IgD-negative memory B cell (primary cell): ENCODE results near the gene SFXN5. TPM values are rescaled to one million over a fixed set of nuclear protein-coding genes. Genes with fewer than 3 reads are reported as not detected.
"Not testable (repeated sequence)": the region's sequence is repeated elsewhere in the genome, so short reads cannot be mapped to it uniquely, and the experiment has no call there.

Experiments used
- H3K27ac Mint-ChIP-seq, 3 donors: one replicate each; pipeline ENCODE4 v1.8.0; 2020 to 2022; ENCODE audit warnings: mild to moderate bottlenecking in 3 of 3, mixed read lengths in 3 of 3, moderate library complexity in 1 of 3
- H3K27me3 Mint-ChIP-seq: one replicate; pipeline ENCODE4 v1.8.0; 2021; ENCODE audit warnings: mixed read lengths
- H3K36me3 Mint-ChIP-seq: one replicate; pipeline ENCODE4 v1.8.0; 2020; ENCODE audit warnings: mild to moderate bottlenecking, mixed read lengths
- H3K4me1 Mint-ChIP-seq, 3 donors: one replicate each; pipeline ENCODE4 v1.8.0; 2020 to 2022; ENCODE audit warnings: mixed read lengths in 3 of 3, mild to moderate bottlenecking in 1 of 3
- H3K4me3 Mint-ChIP-seq, 4 donors: one replicate each; pipeline ENCODE4 v1.8.0; 2020 to 2022; ENCODE audit warnings: mild to moderate bottlenecking in 4 of 4, mixed read lengths in 4 of 4, moderate library complexity in 3 of 4
- H3K9me3 Mint-ChIP-seq, 3 donors: one replicate each; pipeline ENCODE4 v1.8.0; 2020 to 2021; ENCODE audit warnings: mixed read lengths in 3 of 3, mild to moderate bottlenecking in 1 of 3
- polyA plus RNA-seq: library from polyadenylated mRNA; unstranded; fragments of 300-500 nt; fragmentation: Illumina TruSeq; gene quantifications from one replicate; pipeline ENCODE4 v1.2.3, GENCODE V29; 2021

The SFXN5 gene, protein sequence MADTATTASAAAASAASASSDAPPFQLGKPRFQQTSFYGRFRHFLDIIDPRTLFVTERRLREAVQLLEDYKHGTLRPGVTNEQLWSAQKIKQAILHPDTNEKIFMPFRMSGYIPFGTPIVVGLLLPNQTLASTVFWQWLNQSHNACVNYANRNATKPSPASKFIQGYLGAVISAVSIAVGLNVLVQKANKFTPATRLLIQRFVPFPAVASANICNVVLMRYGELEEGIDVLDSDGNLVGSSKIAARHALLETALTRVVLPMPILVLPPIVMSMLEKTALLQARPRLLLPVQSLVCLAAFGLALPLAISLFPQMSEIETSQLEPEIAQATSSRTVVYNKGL
- 2.8 TPM for polyA plus RNA-seq

- Mint-ChIP-seq H3K4me1 (peaks cover 15 to 19% (median 16%) of the 10 kb centered on the region in 3 donors), H3K9me3 (no peaks in the 10 kb centered on the region), H3K36me3 (no peaks in the 10 kb centered on the region), H3K27ac (peak within 1 kb of the TSS; percentile 97 to 99 (median 98)), H3K27me3 (no peaks in the 10 kb centered on the region), H3K4me3 (peak within 1 kb of the TSS; percentile 93 to 98 (median 96))
These were observed at the start of gene SFXN5 for GRCh38 chr2:73071360-73072128. TSS of gene SFXN5 (minus strand) at chr2:73071712. CDS start at chr2:73071705, 7 bp downstream.

GRCh38 chr2:73119611-73120239 lies 48.2 kb upstream of the SFXN5 start:
- H3K27me3 Mint-ChIP-seq, H3K27ac Mint-ChIP-seq, H3K36me3 Mint-ChIP-seq, H3K4me1 Mint-ChIP-seq, H3K4me3 Mint-ChIP-seq, H3K9me3 Mint-ChIP-seq: not testable (repeated sequence)

- Mint-ChIP-seq H3K4me3 (no peak overlapping the region), H3K9me3 (no peaks in the 10 kb centered on the region), H3K4me1 (peaks cover 0 to 3% (median 0%) of the 10 kb centered on the region in 3 donors), H3K27me3 (peaks cover 4% of the 10 kb centered on the region), H3K36me3 (no peaks in the 10 kb centered on the region), H3K27ac (no peak overlapping the region)
These were observed 45.9 kb upstream of the SFXN5 start for GRCh38 chr2:73117441-73117840.

DNA sequence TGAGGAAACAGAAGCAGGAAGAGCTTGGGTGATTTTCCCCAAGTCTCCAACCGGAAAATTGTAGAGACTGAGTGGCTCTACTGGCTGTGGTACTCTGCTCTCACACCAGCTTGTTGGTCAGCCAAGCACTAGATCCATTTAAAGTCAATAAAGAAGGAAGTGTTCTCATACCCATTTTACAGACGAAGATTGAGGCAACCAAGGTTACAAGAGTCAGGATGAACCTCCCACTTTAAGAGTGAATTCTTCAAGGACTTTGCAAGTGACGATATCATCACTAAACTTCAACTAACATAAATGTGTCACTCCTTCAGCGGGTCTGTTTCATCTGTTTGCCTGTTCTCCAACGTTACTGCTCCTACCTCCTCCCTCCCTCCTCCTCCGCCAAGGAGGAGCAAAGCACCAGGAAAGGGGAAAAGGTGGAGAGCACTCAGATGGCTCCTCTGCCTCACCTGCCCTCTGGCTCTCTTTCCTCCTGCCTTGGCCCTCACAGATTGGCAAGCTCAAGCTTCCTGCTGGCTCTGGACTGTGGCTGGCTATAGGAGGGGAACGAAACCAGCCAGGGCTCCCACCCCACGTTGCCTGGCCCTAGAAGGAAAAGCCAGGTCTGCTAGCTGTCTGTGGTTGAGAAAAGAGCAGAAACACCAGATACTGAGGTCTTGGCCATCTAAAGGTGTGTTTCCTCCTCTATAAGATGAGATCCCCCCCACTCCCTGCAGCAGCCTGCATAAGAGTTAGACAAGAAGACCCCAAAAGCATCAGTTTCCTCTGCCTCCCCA lies 44.9 kb upstream of the SFXN5 start:
- peaks cover 3 to 7% (median 4%) of the 10 kb centered on the region in 3 donors for H3K4me1 Mint-ChIP-seq
- peaks cover 6% of the 10 kb centered on the region for H3K27me3 Mint-ChIP-seq
- peak overlapping the region in 1 of 4 donors; percentile 16 for H3K4me3 Mint-ChIP-seq

DNA sequence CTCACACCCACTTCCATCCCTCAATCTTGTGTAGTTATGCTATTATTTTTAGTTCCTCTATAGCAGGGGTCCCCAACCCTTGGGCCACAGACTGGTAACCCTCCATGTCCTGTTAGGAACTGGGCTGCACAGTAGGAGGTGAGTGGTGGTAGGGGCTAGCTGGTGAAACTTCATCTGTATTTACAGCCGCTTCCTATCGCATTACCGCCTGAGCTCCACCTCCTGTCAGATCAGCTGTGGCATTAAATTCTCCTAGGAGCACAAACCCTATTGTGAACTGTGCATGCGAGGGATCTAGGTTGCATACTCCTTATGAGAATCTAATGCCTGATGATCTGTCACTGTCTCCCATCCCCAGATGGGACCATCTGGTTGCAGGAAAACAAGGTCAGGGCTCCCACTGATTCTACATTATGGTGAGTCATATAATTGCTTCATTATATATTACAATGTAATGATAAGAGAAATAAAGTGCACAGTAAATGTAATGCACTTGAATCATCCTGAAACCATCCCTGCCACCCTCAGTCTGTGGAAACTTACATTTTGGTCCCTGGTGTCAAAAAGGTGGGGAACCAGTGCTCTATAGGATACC lies 42.9 kb upstream of the SFXN5 start:
- Mint-ChIP-seq H3K27me3 (peaks cover 8% of the 10 kb centered on the region), H3K4me3 (peak overlapping the region; percentile 54 to 78 (median 72)), H3K36me3 (no peaks in the 10 kb centered on the region), H3K27ac (no peak overlapping the region), H3K4me1 (peaks cover 4 to 8% (median 4%) of the 10 kb centered on the region in 3 donors), H3K9me3 (no peaks in the 10 kb centered on the region)

More for the DNA sequence above, 44.9 kb upstream of the SFXN5 start:
- H3K9me3 Mint-ChIP-seq = no peaks in the 10 kb centered on the region
- H3K36me3 Mint-ChIP-seq = no peaks in the 10 kb centered on the region
- no peak overlapping the region for H3K27ac Mint-ChIP-seq

GRCh38 chr2:73112913-73113854 lies 41.7 kb upstream of the SFXN5 start, which contains the start of gene RAB11FIP5:
TSS of gene RAB11FIP5 (minus strand) at chr2:73112948. CDS start at chr2:73112777, 171 bp downstream.
- Mint-ChIP-seq H3K27me3 (peaks cover 8% of the 10 kb centered on the region), H3K36me3 (no peaks in the 10 kb centered on the region)

GRCh38 chr2:73112026-73112912 lies 40.8 kb upstream of the SFXN5 start:
- H3K4me1 Mint-ChIP-seq = peaks cover 4 to 8% (median 8%) of the 10 kb centered on the region in 3 donors
- H3K27me3 Mint-ChIP-seq = peaks cover 7% of the 10 kb centered on the region
- H3K36me3 Mint-ChIP-seq = no peaks in the 10 kb centered on the region
- peak overlapping the region in 1 of 3 donors; percentile 62 for H3K27ac Mint-ChIP-seq
- peak overlapping the region; percentile 79 to 92 (median 84) for H3K4me3 Mint-ChIP-seq
- no peaks in the 10 kb centered on the region for H3K9me3 Mint-ChIP-seq

More at GRCh38 chr2:73112913-73113854, 41.7 kb upstream of the SFXN5 start, which contains the start of gene RAB11FIP5:
- H3K27ac Mint-ChIP-seq = peak within 1 kb of the TSS in 1 of 3 donors; percentile 62
- H3K9me3 Mint-ChIP-seq = no peaks in the 10 kb centered on the region
- peak within 1 kb of the TSS; percentile 79 to 92 (median 84) for H3K4me3 Mint-ChIP-seq
- peaks cover 4 to 8% (median 4%) of the 10 kb centered on the region in 3 donors for H3K4me1 Mint-ChIP-seq

DNA sequence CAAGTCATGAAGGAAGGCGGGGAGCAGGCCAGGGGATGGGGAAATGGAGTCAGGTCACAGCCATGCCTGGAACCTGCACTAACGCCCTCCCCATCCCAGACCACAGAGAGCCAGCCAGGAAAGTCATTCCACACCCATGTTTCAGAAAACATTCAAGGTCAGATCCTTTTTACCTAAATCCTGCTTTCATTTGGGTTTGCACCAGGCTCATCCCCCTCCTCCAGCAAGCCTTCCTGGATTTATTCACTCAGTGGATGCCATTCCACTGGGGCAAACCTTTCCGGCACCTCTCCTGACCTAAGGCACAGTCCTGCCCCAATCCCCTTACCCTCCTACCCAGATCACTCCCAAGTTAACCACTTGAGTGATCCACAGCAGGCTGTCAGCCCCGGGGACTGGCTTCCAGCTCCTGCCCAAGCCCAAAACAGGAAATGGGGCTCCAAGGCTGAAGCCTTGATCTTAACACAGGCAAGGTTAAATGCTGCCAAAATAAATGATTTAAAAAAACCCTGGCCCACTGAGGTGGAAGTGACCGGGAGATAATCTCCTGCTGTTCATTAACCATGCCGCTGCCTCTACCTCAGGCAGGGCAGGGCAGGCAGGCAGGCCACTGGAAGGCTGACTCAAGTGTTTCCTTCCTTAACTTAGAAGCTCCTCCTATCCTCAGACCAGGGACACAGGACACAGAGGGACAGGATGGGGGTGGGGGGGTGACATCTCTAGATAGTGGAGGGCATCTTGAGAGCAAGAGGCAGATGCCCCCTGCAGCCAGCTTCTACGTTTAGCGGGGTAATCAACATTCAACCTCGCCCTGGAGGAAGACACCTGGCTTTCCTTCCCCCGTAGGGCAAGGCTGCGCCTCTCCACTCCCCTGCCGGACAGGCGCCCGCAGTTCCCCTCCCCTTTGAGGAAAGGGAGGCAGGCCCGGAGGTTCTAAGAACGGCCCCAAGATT lies 39.8 kb upstream of the SFXN5 start:
- Mint-ChIP-seq H3K27me3 (peaks cover 6% of the 10 kb centered on the region), H3K36me3 (no peaks in the 10 kb centered on the region), H3K9me3 (no peaks in the 10 kb centered on the region), H3K27ac (peak overlapping the region in 1 of 3 donors; percentile 69), H3K4me1 (peaks cover 4 to 8% (median 8%) of the 10 kb centered on the region in 3 donors), H3K4me3 (peak overlapping the region; percentile 79 to 92 (median 84))

- Mint-ChIP-seq H3K27ac (peak overlapping the region in 1 of 3 donors; percentile 69), H3K27me3 (peaks cover 6% of the 10 kb centered on the region), H3K36me3 (no peaks in the 10 kb centered on the region), H3K4me1 (peaks cover 4 to 8% (median 5%) of the 10 kb centered on the region in 3 donors), H3K9me3 (no peaks in the 10 kb centered on the region), H3K4me3 (peak overlapping the region in 1 of 4 donors; percentile 82)
These were observed 38.9 kb upstream of the SFXN5 start for GRCh38 chr2:73110168-73111072.

DNA sequence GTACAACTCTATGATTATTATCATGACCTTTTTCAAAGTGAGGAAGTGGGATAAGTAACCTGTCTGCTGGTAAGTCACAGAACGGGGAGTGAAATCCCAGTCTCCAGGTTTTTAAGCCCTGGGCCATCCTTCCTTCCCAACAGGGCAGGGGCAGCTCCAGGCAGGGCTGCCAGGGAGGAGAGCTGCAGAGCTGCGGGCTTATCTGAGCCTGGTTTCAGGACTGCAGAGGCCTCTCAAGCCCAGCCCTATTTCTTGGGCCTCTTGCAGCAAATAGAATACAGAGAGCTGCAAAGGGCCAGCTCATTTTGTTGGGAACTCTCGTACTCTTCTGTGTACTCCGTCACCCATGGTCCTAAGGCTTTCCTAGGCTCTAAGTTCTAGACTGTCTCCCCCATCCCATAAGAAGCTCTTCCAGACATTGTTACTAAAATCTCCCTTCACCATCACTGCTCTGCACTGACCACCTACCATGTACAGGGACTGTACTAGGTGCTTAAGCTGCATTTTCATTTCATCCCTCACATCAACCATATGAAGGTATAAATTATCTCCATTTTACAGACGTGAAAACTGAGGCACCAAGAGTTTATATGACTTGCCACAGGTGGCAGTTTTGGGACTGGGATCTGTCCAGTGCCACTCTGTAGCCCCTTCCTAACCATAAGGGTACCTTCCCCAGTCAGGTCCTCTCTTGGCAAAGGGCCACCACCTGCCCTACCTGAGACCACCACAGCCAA lies 38.1 kb upstream of the SFXN5 start:
- peaks cover 4 to 9% (median 5%) of the 10 kb centered on the region in 3 donors for H3K4me1 Mint-ChIP-seq
- H3K4me3 Mint-ChIP-seq = peak overlapping the region in 1 of 4 donors; percentile 5
- no peak overlapping the region for H3K27ac Mint-ChIP-seq
- H3K36me3 Mint-ChIP-seq = no peaks in the 10 kb centered on the region
- peaks cover 6% of the 10 kb centered on the region for H3K27me3 Mint-ChIP-seq
- H3K9me3 Mint-ChIP-seq = no peaks in the 10 kb centered on the region
